GM18858 (cell line): ENCODE results near the gene ITGA8.

Experiments
- ATAC-seq: cut with Tn5 transposase; IDR thresholded peaks from one replicate; pipeline ENCODE4 v1.9.1; 2021; ENCODE audit not compliant: unreplicated experiment

The ITGA8 gene

GRCh38 chr10:15472431-15473395 lies 247.0 kb downstream of the ITGA8 start:
- ATAC-seq: no peak

DNA sequence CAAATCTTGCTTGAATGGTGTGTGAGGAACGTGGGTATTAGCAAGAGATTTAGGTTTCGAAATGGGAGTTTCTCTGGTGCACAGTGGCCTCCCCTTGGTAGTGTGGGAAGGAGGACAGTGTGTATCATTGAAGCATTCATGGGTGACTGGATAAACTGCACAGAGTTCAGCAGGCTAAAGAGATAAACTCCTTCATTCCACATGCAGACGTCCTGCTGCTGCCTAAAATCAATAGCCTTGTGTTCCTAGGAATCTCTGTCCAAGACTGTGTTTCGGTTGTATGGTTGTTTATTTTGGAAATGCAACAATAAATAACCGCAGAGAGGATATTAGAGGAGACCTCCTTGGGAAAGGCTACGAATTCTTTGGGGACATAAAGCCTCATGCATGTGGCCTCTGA lies 247.7 kb downstream of the ITGA8 start:
- no peak for ATAC-seq

GRCh38 chr10:15469111-15469510 lies 250.6 kb downstream of the ITGA8 start:
- no peak for ATAC-seq

DNA sequence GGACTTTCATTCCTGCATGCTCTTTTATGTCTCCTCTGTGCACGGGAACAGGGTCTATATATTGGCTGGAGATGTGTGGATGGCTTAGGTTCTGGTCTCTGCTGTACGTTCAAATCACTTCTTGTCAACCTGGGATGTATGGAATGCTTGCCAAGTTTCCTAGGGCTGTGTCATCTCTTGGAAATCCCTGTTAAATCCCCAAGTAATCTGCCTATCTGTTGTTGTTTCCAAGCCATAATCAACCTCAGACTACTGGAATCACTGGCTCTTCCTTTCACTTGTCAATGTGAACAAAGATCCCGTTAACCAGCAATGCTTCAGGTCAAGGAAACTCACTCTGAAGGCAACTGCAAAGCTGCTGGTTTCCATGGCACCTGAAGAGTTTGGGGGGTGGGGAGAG lies 255.3 kb downstream of the ITGA8 start:
- ATAC-seq: no peak
